GM10266 (cell line): ENCODE measurements around the gene MYO15A.

ENCODE experiments used
- DNase-seq: peaks from one replicate; pipeline ENCODE4 v3.0.0; 2012; ENCODE audit errors: extremely low spot score
- TF ChIP-seq, protein P1 (sequence below): IDR thresholded peaks from 2 replicates; pipeline ENCODE4 v1.5.1; 2012; ENCODE audit warnings: mild to moderate bottlenecking, low read depth; ENCODE audit not compliant: control insufficient read depth, insufficient read depth; ENCODE audit errors: missing control alignments

Gene MYO15A

DNA sequence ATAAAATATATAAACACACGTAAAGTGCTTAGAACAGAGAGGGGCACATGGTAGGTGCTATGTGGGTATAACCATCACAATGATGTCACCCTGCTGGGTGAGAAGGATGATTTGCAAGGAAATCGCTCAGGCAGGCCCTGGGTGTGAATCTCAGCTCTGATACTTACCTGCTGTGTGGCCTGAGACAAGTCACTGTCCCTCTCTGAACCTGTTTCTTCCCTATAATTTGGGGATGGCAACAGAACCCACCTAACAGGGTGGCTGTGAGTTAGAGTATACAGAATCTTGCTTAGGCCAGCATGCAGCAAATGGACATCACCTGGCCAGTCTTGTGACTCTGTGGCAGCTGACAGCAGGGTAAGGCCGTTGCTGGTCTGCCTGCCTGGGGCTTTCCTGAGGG lies 38.4 kb downstream of the MYO15A start:
- no peak for DNase-seq
- TF ChIP-seq, protein P1, sequence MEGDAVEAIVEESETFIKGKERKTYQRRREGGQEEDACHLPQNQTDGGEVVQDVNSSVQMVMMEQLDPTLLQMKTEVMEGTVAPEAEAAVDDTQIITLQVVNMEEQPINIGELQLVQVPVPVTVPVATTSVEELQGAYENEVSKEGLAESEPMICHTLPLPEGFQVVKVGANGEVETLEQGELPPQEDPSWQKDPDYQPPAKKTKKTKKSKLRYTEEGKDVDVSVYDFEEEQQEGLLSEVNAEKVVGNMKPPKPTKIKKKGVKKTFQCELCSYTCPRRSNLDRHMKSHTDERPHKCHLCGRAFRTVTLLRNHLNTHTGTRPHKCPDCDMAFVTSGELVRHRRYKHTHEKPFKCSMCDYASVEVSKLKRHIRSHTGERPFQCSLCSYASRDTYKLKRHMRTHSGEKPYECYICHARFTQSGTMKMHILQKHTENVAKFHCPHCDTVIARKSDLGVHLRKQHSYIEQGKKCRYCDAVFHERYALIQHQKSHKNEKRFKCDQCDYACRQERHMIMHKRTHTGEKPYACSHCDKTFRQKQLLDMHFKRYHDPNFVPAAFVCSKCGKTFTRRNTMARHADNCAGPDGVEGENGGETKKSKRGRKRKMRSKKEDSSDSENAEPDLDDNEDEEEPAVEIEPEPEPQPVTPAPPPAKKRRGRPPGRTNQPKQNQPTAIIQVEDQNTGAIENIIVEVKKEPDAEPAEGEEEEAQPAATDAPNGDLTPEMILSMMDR, result no peak

DNA sequence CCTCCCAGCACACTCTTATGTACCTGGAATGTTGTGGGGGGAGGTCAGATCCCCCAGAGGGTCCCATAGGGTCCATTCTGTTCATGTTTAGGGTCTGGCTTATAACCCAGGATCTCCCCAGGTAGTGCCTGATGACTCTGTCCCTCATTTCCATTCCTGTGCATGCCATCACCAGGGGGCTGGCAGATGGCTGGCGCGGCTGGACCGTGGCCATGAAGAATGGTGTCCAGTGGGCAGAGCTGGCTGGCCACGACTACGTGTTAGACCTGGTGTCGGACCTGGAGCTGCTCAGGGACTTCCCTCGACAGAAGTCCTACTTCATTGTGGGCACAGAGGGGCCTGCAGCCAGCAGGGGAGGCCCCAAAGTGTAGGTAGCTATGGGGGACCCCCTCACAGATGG lies 40.0 kb downstream of the MYO15A start:
- TF ChIP-seq, protein P1, result no peak
- no peak for DNase-seq

DNA sequence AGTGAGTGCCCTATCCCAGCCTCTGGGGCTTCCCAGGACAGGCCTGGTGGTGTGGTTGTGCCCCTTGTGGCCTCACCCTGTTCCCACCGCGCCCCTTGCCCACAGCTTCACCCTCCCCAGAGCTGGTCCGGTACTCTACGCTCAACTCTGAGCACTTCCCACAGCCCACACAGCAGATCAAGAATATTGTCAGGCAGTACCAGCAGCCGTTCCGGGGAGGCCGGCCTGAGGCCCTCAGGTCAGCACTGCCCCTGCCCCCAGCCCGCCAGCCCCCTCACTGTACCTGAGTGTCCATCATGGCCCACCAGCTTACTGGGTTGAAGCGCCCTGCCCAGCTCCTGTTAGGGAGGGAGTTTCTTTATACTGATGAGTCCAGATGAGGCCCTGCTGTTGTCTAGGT lies 42.7 kb downstream of the MYO15A start:
- TF ChIP-seq, protein P1, result no peak
- DNase-seq, result no peak

DNA sequence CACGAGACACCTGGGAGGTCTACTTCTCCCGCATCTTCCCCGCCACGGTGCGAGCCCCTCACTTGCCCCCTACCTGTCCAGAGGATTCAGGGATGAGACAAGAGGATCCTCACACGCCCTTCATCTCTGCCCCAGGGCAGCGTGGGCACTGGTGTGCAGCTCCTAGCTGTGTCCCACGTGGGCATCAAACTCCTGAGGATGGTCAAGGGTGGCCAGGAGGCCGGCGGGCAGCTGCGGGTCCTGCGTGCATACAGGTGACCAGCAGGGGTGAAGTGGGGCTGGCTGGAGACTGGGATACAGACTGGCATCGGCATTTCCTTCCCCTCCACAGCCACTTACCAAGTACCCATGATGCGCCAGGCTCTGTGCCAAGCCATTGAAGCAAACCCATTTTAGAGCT lies 46.6 kb downstream of the MYO15A start:
- DNase-seq, result no peak
- TF ChIP-seq, protein P1, result no peak

DNA sequence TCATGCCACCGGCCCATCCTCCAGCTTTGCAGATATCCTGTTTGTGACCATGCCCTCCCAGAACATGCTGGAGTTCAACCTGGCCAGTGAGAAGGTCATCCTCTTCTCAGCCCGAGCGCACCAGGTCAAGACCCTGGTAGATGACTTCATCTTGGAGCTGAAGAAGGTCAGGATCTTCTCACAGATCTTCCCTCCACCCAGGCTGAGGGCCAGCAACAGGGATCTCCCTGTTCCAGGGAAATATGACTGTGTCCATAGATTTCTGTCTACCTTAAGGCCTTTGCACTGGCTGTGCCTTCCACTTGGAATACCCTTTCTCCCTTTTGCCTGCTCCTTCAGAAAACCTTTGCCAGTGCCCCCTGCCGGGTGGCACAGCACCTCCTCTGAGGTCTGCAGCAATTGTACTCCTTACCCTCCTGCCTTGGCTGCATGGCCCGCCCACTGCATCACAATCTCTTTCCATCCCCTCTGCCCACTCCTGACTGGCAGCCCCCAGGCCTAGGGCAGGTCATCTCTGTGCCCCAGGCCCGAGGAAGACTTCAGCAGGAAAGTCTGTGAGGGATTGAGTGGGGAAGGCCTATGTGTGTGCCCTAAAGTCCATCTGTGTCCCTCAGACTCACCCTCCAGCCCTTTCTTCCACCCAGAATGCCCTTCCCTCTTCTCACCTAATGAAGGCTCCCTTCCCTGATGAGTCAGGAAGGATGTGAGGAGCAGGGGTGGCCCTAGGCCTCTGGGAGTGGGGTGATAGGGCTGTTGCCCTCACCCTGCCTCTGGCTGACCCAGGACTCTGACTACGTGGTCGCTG lies 47.8 kb downstream of the MYO15A start:
- TF ChIP-seq, protein P1, result peak; percentile 5
- no peak for DNase-seq

DNA sequence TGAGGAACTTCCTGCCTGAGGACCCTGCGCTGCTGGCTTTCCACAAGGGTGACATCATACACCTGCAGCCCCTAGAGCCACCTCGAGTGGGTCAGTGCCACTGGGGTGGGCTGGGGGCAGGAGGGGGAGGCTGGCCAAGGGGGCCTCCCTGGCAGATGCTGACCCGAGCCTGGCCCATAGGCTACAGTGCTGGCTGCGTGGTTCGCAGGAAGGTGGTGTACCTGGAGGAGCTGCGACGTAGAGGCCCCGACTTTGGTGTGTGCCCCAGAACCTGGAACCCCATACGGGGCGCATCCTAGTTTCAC lies 48.4 kb downstream of the MYO15A start:
- TF ChIP-seq, protein P1, result no peak
- DNase-seq, result no peak

DNA sequence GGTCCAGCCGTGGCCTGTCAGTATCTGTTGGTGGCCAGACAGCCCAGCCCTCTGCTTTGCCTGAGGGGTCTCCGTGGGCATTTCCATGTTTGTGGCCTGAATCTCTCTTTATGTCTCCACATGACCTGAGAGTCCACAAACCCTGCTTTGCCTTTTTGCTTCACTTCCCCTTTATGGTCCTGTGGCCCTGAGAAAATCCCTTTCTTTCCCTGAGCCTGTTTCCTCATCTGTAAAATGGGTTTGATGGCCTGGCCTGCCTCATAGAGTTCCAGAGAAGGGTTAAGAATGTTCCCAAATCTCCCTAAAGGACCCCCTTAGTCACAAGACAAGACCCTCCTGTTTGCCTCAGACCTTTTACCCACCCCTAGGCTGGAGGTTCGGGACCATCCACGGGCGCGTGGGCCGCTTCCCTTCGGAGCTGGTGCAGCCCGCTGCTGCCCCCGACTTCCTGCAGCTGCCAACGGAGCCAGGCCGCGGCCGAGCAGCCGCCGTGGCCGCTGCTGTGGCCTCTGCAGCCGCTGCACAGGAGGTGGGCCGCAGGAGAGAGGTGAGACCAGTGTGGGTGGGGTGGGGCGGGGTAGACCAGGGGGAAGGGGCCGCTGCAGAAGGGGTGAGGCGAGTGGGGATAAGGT lies 48.9 kb downstream of the MYO15A start:
- DNase-seq, result peak; percentile 46
- TF ChIP-seq, protein P1, result no peak
